Fibroblast of peridontal ligament (primary cell): ENCODE data around the gene G6PD.
"Not testable (repeated sequence)": the region's sequence is repeated elsewhere in the genome, so short reads cannot be mapped to it uniquely, and the experiment has no call there.

ENCODE experiments used
- DNase-seq: peaks from one replicate; pipeline ENCODE4 v3.0.0-alpha.2; 2010; ENCODE audit errors: extremely low read depth

G6PD gene

DNA sequence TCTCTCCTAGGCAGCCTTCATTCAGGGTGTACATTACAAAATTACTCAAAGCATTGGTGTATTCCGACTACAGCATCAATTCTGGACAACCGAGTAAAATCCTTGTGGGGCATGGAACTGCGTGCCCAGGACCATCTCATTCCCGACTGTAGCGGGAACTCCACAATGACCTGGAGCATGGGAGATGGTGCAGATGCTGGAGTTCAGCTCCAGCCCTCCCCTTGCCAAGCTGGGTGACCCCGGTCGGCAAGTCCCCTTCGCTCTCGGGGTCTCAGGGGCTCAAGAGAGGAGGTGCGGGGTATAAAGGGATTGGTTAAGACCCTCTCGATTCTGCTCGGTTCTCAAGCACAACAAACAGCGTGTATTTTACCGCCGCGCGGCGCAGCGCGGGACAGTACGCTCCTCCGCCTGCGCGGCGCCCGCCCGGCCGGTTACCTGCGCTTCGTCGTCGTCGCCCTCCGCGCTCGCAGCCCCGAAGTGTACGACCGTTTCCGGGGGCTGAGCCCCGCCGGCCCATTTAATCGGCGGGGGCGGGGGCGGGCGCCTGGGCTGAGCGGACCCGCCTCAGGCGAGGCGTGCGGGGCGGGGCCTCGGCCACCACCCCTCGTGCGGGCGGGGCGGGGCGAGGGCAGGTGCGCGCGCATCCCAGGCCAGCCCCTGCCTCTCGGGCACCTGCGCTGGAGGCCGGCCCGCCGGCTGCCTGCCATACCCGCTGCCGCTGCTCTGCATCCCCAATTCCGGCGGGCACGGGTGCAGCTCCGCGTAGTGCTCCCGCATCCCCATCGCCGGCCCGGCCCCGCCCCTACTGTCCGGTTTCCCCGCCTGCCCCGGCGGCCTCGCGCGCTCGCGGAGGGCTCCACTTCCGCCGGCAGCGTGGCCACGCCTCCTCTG lies at the start of gene G6PD:
Gene G6PD (minus strand): TSS at position 493 of the 891 bp plus-strand sequence. CDS start 691 bp downstream, outside the sequence.
- DNase-seq = peak; percentile 28

DNA sequence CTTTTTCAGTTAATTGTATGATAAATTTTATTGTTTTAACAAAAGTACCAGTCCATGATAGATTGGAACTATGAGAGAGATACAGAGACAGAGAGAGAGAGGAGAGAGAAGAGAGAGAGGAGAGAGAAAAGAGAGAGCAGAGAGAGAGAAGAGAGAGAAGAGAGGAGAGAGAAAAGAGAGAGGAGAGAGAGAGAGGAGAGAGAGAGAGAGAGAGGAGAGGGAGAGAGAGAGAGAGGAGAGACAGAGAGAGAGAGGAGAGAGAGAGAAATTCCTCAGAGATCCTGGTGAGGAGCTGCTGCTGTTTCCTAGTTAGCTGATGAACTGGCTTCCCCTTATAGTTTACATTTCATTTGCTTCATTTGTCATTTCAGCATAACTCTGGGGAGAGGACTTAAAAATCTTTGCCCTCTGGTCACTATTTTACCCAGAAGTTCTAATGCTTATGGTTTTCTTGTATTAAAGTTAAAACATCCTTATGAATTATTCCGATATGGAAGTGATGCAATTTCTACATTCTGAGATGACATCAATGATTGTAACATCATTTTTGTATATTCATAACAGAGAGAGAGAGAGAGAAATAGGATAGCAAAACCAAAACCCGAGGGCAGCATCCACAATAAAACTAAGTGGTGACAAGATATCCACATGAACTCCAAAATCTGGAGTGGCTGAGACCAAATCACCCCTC lies 49.1 kb upstream of the G6PD start:
- peak; percentile 21 for DNase-seq

DNA sequence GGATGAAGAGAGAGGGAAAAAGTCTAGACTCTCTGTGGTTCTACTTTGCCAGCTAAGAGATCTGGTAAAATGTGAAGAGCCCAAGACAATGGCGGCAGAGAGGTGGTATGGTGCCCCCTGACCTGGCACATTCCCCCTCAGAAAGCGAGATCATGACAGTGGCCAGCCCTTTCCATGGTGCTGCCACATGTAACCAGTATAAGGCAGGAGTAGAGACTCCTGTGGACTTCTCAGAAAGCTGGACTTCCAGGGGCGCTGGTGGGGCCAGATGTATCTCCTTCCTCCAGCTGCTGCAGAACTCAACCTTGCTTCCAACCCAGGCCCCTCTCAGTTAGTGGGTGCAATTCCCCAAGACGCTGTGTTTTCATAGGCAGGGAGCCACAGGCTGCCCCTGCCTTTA lies 47.8 kb upstream of the G6PD start:
- DNase-seq = no peak

DNA sequence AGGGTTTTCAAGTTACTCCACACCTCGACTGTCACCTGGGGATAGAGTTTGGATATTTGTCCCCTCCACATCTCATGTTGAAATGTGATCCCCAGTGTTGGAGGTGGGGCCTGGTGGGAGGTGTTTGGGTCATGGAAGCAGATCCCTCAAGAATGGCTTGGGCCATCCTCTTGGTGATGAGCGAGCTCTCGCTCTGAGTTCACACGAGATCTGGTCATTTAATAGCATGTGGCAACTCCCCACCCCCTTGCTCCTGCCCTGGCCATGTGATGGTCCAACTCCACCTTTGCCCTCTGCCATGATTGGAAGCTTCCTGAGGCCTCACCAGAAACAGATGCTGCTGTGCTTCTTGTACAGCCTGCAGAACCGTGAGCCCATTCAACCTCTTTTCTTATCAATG lies 46.6 kb upstream of the G6PD start:
- DNase-seq = no peak

DNA sequence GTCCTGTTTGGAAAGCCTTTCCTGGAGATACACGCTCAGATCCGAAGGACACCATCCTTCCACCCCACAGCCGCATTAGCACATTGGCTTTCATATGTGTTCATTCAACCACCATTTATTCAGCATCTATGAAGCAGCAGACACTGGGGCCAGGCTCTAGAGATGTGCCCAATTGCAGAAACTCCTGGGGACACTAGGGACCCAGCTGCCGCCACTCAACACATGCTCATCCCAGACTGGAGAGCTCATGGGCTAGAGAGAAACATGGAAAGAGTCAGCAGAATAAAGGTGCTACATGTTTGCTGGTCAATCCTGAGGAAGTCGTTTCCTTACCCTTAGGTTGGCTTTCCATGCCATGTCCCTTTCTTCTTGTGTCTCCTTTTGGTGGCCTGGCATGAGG lies 45.9 kb upstream of the G6PD start:
- DNase-seq = no peak

DNA sequence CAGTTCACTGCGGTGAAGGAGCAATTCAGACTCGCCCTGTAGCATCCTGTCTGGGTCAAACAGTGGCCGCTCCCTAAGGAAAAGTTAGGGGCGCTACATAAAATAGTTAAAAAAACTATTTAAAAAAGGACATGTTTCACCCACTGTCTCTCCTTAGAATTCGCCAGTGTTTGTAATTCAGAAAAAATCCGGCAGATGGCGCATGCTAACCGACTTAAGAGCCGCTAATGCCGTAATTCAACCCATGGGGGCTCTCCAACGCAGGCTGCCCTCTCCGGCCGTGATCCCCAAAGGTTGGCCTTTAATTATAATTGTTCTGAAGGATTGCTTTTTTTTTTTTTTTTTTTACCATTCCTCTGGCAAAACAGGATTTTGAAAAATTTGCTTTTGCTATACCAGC lies 43.8 kb upstream of the G6PD start:
- not testable (repeated sequence) for DNase-seq

DNA sequence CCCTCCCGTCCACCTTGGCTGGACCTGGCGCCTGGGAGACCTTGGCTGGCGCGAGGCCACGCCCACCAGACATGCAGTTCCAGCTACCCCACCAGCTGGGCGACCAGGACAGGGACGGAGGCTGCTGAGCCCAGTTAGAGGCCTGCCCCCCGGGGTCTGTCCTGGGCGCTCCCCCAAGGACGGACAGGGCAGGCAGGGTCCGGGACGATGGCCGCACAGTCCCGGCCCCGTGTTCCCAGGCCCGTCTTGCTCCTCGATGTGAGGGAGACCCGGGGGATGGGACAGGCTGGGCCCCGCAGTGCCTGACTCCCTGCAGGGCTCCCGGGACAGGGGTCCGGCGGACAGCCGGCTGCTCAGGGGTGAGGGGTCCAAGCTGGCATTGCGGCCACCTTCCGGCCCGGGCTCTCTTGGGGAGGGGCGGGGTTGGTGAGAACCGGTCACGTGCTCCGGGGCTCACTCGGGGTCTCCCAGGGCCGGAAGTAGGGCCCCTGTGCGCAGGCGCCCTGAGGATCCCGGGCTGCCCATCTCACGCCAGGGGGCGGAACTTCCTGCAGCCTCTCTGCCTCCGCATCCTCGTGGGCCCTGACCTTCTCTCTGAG lies 38.0 kb upstream of the G6PD start, which contains the start of gene CTAG1A:
Gene CTAG1A (plus strand): TSS at position 549 of the 599 bp plus-strand sequence. CDS start 74 bp downstream, outside the sequence.
- DNase-seq = not testable (repeated sequence)

DNA sequence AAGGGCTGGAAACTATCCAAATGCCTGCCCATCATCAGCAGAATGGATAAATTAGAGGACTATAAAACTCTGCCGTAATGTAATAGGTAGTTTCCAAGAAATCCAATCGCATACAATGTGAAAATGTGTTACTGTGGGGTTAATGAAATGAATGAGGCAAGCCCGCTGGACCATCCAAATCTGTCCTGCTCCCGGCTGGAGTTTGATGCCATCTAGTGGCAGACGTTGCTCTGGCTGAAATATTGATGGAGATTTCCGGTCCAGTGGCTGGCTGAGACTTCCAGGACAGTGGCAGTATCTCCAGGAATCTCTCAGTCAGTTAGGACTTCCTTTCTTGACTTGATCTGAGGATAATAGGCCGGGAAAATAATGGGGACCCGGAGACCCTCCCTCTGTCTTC lies 36.3 kb upstream of the G6PD start:
- DNase-seq = not testable (repeated sequence)

DNA sequence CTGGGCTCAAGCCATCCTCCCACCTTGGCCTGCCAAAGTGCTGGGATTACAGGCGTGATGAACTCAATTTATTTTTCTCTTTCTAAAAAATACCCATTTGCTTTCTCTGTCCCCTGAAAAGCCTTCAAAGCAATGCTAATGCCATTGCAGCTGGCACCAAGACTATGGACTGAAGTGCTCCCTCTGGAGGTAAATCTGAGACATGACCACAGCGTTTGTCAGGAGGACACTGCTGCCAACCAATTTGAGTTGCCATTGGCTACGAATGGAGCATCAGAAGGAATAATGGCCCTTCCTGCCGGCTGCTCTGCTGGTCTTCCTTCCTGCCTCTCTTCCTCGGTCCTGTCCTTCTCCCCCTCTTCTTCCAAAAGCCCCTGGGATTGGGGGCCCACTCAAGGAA lies 28.4 kb upstream of the G6PD start:
- DNase-seq = not testable (repeated sequence)

DNA sequence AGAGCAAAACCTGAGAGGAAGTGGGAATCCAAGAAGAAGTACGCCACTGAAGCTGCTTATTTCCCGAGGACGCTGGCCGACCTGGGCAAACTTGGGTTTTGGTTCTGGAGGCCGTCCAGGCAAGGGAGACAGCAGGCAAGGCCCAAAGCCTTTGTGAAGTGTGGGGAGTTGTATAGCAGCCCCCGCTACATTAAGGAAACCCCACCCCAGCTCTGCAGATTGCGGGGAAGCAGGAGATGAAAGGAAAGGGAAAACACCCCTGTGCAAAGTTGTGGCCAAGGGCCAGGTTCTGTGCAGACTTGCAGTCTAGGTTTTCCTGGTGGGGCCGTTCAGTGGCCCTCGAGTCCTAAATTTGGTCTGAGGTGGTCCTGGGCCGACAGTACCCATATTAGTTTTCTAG lies 26.4 kb upstream of the G6PD start:
- DNase-seq = not testable (repeated sequence)

DNA sequence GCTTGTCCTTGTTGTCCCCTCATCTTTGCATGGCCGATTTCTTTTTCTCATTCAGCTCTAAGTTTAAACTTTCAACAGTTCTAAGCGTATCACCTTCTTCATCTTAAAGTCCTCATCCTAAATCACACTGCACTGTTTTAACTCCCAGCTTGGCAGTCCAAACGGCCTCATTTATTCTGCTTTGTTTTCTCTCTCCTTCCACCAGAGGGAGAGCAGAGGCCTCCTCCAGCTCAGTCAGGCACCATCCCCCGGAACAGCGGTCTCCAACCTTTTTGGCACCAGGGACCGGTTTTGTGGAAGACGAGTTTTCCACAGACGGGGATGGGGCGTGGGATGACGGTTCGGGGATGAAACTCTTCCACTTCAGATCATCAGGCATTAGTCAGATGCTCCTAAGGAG lies 23.7 kb upstream of the G6PD start:
- DNase-seq = not testable (repeated sequence)

DNA sequence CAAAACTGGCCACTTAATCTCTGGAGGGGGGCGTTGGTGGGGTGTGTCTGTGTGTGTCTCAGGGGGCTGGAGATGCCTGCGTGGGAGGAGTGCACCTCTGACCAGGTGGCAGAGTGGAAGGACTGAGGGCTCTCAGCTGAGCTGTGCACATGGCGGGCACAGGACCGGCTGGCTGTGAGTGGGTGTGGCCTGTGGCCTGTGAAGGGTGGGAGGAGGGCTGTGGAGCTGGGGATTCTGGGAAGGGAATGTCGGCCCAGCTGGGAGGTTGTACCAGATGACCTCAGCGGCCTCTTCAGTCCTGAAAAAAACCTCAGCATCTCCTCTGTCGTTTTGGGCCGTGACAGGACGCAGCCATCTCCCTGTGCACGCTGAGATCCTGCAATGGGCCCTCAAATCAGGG lies 15.6 kb upstream of the G6PD start:
- not testable (repeated sequence) for DNase-seq

DNA sequence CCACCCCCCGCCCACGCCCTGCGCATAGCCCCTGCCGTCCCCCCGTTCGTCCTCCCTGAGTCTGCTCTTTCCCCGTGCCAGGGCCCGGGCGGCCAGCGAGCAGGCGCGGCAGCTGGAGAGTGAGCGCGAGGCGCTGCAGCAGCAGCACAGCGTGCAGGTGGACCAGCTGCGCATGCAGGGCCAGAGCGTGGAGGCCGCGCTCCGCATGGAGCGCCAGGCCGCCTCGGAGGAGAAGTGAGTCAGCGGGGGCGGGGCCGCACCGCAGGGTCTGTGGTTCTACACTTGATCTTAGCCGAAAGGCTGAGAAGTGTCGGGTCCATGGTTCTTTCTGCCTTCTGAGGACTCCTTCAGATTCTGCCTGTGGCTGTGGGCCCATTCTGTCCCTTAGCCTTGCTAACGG lies 13.7 kb upstream of the G6PD start:
- not testable (repeated sequence) for DNase-seq

DNA sequence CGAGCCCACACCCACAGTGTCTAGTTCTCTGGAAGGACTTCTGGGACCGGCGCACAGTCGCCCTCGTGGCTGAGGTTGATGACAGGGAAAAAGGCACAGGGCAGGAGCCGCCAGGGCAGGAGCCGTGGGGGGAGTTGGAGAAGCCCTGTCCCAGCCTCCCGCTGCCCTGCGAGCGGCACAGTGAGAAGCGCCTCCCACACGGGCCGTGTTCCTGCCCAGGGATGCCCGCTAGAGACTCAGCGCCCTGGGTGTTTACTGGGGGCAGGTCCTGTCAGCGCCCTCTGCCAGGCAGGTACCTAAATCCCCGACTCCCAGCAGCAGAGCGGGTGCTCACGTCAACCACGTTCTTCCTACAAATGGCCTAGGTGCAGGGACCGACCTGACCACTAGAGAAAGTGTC lies 12.2 kb upstream of the G6PD start:
- DNase-seq = not testable (repeated sequence)

DNA sequence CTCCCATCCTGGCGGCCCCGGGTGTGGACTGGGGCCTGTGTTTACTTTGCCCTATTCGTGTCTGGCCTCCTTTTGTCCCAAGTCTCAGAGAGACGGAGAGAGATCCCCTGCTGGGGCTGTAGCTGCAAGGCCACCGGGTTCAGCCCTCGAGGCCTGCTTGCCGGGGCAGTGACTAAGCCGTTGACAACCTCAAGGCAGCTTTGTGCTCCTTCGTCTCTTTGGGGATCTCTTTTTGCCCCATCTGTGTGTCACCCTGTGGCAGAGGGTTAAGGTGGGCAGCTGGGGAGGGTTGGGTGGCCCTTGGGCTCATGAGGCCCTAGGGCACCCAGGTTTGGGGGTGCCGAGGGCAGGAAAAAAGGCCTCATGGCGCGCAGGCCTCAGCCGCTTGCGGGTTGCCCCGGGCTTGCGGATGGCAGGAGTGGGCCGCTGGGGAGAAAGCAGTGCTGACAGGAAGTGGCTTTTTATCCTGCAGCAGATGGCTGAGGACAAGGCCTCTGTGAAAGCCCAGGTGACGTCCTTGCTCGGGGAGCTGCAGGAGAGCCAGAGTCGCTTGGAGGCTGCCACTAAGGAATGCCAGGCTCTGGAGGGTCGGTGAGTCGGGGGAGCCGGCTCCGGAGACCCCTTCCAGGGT lies 11.5 kb upstream of the G6PD start:
- not testable (repeated sequence) for DNase-seq

DNA sequence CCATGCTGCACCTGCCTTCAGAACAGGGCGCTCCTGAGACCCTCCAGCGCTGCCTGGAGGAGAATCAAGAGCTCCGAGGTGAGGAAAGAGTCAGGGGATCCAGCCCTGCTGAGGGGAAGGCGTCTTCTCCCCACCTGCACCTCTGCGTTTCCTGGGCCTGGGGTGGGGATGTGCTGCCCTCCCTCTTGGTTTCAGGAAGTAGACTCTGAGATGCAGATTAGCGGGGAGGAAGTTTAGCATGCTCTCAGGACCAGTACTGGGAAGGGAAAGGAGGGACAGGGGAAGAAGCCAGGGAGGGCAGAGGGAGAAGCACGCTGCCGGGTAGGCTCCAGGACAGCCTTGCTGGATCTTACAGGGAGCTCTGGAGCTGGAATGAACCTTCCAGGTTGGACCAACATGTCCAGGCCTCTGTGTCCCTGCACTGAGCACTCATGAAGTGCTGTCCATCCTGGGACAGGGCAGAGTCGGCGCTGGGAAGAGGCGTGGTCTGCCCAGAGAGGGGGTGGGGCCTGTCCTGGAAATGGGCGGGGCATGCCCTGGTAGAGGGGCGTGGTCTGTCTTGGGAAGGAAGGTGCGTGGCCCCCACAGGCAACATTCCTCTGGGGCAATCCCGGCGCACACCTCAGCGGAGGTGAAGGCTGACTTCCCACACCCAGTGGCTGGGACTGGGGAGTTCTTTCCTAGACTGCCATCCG lies 5.6 kb upstream of the G6PD start:
- DNase-seq = not testable (repeated sequence)

DNA sequence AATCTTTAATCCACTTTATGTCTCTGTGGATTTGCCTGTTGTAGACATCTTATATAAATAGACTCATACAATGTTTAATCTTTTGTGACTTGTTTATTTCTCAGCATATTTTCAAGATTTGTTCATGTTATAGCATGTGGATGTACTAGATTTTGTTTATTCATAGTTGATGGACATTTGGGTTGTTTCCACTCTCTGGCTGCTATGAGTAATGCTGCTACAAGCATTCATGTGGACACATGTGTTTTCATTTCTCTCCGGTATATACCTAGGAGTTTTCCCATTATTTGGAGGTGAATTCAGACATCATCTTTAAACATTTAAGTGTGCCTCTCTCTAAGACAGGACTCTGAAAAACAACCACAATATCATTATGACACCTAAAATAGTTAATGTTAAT lies 3.1 kb upstream of the G6PD start:
- peak; percentile 62 for DNase-seq

DNA sequence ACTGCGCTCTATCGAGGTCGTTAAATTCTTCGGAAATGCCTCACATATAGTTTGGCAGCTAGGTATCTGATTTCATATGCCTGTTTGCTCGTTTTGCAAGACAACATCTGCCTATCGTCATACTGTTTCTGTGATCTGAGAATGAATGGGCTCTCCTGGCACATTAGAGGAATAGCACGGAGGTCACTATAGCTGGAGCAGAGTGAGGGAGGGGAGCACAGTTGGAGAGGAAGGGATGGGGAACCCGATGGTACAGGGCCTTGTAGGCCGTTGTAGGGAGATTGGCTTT lies 1.3 kb upstream of the G6PD start:
- DNase-seq = peak; percentile 44

DNA sequence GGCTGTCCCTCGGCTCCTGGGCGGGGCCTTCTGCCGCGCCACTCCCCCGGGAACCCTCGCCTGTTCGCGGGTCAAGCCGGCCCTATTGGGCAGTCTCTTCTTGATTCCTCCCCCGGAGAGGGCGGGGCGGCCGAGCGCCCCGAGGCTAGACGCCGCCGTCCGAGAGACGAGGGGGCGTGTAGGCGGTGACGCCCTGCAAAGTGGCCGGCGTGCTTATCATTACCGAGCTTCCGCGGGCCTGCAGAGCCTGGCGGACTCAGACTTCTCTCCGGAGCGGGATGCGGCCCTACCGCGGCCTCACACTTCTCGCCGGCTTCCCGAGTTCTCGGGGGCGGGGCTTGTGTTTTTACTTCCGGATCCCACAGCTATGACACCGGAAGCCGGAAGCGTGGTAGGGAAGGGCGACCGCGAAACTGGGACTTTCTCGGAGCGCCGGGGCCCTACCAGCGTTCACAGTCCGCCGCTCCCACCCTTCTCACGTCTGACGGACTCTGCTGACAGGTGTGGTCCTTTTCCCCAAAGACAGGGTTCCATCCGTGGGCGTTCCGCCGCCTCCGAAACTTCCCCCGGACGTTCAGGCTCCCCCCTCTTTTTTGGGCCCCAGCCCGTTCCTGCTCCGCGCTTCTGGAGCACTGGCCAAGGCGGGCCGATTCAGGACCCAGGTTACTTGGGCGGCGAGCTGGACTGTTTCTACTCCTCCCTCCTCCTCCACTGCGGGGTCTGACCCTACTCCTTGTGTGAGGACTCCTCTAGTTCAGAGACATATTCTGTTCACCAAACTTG lies 790 bp upstream of the G6PD start, which contains the start of gene IKBKG:
Gene IKBKG (plus strand): TSS at position 376 of the 783 bp plus-strand sequence. CDS start 4,383 bp downstream, outside the sequence.
- peak; percentile 82 for DNase-seq

DNA sequence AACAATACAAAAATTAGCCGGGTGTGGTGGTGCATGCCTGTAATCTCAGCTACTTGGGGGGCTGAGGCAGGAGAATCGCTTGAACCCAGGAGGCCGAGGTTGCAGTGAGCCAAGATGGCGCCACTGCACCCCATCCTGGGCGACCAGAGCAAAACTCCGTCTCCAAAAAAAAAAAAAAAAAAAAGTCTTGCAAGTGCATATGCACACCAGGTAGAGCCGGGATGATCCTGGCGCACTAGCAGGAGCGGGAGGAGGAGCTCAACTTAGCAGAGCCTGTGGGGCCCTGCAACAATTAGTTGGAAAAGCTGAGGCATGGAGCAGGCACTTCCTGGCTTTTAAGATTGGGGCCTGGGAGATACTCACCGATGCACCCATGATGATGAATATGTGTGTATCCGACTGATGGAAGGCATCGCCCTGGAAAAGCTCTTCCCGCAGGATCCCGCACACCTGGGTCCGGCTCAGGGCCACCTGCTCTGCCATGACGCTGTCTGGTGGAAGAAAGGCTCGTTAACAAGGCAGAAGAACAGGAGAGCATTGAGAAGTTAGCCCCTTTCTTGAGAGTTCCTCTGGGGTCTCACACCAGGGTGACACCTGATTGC lies 872 bp downstream of the G6PD start:
- DNase-seq = no peak
